ENCODE results near the gene TIAL1.
"Not testable (repeated sequence)": the region's sequence is repeated elsewhere in the genome, so short reads cannot be mapped to it uniquely, and the experiment has no call there.

TIAL1 gene

DNA sequence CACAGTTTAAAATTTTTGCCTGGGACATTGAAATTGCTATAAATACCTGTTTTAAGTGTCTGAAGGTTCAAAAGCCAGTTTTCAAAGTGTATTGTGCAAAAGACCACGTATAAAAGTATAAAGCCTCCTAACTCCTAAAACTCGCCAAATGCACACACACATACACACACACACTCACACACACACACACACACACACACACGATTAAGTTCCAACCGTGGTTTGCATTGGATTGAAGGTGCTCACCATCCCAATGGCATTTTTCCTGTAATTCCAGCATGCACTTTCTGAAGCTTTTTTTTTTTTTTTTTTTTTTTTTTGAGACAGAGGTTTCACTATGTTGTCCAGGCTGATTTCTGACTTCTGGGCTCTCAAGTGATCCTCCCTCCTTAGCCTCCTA lies 51.5 kb downstream of the TIAL1 start:
- no peak for DNase-seq

DNA sequence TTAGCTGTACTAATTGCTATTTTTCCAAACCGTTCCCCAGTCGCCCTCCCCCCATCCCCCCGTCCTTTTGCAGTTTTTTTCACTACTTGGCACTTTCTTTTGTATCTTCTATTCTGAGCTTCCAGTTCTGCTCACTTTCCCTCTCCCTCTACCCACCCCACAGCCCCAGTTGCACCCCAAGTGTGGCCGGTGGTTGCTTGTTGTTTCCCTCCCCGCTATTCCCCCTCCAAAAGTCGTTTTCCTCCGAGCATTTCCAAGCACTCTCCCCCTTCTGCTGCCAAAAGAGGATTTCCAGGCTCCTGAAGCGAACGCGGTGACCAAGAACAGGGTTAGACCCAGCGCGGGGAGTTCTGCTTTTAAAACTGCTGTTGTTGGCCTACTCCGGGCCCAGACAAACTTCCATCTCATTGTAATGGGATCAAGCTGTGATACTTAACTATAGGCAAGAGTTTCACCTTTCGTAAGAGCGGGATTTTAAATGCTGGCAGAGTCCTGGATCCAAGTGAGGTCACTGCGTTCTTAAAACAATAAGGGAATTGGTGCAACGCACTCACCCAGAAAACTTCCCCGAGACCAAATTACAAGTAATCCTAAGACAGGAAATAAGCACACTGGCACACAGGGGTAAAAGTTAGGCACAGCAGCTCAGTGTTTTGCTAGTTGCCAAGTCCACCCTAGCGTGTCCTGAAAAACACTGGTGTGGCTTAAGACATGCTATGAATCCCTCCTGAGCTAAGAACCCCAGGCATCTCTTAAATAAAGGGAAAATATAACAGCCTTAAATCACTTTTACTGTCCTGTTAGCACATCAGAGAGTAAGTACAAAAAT lies 52.7 kb downstream of the TIAL1 start:
- DNase-seq, result no peak

DNA sequence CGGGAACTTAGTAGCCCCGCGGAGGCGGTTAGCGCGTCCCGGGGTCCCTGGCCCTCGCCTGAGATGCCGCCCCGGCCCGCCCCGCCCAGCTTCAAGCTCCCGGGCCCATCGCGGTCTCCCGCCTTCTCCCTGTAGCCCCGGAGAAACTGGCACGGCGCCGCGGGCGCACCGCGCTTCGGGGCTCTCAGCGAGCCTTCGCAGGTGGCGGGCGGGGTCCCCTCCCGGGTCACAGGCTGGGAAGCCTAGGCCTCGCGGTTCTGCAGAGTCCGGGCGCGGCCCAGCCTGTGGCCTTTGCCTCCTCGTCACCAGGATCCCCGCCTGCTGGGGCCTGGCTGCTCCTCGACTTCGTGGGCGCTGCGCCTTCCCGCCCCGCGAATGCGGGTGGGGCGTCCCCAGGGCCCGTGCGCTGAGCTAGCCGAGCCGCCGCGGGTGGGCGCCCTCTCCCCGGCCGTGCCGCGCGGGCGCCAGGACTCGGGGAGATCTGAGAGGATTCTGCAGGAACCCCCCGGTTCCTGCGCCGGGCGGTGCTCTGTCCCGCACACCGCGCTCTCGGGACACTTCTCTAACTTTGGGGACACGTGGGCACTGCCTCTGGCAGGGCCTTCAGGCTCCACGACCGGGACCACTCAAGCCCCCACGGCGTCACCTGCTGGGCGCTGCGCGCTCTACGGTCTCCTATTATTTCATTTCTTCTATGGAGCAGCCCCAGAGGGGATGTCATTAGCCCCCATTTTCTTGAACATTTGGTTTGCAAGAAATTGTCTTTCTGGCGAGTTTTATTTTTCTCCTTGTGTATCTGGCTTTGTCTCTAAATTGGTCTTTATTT lies 53.6 kb downstream of the TIAL1 start:
- DNase-seq, result peak; percentile 53

DNA sequence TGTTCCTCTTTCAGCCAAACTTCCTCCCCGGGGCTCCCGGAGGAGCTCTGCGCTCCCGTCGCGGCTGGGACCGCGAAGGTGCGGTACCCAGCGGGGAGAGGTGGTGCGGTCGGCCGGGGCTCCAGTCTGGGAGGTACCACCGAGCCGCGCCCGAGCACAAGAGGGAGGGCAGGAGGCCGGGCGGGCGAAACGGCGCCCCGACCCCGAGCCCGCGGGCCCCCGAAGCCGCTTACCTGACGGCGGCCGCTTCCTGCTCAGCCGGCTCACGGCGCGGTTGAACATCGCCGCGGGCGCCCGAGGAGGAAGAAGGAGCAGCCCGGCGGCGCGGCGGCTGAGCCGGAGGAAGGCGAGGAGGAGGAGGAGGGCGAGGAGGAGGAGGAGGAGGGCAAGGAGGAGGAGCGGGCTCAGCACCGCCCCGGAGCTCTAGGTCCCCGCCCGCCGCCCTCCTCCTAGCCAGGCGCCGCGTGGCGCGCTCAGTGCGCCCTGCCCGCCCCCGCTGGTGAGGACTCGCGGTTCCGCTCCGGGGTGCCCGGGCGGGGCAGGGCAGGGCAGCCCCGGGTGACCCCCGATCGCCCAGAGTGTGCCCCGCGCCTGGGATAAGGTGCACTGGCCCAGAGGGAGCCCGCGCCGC lies 54.3 kb downstream of the TIAL1 start, which contains the start of gene RGS10:
Gene RGS10 (minus strand): TSS at position 363 of the 631 bp plus-strand sequence. CDS start 81 bp downstream, at position 282.
- DNase-seq, result peak; percentile 77

DNA sequence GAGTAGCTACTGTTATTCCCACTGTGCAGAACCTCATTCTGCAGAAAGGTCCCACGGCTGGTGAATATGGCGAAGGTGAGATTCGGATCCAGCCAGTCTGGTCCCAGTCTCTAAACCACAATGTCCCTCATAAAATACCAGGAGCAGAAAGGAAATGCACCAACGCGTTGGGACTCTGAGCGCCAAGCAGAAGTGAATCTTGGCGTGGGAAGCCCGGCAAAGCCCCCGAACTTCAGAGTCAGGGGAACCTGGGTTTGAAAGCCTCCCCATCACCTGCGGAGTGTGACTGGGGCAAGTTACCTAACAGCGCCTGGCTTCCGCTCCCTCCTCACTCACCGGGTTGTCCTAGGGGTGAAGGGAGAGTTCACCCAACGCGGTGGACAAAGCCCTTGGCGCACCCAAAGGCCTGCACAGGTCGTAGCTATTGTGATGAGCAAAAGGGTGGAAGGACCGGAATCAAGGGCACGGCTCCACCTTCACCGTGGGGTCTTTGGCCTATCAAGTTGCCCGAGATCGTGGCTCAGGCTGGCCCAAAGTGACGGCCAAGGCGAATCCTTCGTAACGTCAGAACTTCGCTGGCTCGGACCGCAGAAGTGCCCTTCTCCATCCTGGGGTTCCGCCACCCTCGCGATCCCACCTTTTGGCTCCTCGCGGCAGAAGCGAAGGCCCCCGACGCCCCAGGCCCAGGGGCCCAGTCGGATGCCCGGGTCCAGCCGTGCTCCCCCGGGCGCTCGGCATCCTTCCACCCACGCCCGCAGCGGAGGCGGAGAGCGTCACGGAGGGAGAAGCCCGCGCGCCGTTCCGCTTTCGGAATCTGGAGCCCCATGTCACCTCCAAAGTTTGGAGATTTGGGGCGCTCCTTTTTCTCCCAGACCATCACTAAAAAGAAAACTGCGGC lies 55.1 kb downstream of the TIAL1 start:
- DNase-seq, result peak; percentile 41

DNA sequence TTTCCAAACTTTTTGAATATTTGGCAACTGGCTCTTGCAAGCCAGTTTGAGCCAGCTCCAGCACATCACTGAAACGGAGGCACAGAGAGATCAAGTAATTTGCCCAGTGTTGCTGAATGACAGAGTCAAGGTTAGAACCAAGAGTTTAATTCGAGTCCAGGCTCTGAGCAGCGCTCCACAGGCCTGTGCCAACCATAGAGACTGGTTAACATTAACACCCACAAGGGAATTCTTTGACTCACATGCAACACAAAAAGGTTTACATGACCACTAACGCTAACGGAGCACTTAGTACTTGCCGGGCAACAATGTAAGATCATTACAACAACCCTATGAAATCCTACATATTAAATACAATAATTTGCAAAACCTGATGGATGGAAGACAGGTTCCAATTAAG lies 55.7 kb downstream of the TIAL1 start:
- DNase-seq, result no peak

DNA sequence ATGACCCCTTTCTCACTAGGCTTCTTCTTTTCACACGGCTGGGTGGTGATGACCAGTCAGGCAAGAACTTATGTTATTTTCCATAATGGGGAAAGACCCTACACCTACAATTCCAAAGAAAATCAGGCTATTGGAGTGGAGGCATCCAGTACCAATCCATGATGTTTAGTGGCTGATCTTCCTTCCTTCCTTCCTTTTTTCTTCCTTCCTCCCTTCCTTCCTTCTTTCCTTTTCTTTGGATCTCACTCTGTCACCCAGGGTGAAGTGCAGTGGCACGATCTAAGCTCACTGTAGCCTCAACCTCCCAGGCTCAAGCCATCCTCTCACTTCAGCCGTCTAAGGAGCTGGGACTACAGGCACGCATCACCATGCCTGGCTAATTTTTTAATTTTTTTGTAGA lies 56.7 kb downstream of the TIAL1 start:
- no peak for DNase-seq

DNA sequence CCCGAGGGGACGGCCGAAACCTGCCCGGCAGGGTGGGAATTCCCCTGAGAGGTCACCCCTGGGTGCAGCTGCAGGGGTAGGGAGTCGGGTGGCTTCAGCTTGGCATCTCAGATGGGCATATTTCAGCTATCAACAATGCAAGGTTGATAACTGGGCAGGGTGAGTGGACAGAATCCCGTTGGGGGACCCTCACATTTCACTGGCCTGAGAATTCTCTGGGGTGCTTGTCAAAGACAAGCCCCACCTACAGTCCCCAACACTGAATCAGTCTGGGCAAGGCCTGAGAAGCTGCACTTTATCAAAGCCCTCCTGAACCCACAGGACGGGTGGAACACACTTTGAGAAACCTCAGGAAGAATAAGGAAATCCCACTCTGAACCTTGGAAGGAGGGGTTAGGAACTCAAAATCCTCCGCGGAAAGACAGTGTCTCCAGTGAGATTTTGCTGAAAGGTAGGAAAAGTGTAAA lies 57.4 kb downstream of the TIAL1 start:
- DNase-seq, result no peak

DNA sequence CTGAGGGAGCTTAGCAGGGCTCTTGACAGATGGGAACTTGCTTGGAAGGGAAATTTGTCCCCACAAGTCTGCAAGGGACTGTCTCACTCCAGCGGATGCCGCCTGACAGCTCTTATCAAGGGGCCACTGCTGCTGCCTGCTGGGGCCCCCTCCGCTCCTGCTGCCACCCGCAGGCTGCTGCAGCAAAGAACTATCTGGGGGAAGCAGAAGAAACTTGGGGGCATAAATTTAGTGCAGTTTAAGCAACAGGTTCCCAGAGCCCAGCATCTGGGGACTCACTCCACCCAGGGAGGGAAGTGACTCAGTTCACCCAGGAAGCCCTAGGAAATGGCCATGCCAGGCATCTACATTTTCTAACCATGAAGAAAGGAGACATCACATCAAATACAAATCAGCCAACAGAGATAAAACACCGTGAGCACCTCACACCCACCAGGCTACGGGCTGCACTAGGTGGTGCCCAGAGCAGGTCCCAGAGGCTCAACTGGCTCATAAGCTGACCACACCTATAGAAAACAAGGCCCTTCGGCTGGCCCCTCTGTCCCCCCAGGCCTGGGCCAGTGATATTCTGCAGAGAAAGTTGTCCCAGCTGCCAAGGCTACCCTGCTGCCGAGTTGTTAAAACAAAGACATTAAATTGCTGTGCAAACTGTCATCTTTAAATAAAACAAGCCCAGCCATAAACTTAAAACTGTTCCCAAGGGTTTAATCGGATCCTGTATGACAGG lies 58.0 kb downstream of the TIAL1 start:
- peak; percentile 18 for DNase-seq

DNA sequence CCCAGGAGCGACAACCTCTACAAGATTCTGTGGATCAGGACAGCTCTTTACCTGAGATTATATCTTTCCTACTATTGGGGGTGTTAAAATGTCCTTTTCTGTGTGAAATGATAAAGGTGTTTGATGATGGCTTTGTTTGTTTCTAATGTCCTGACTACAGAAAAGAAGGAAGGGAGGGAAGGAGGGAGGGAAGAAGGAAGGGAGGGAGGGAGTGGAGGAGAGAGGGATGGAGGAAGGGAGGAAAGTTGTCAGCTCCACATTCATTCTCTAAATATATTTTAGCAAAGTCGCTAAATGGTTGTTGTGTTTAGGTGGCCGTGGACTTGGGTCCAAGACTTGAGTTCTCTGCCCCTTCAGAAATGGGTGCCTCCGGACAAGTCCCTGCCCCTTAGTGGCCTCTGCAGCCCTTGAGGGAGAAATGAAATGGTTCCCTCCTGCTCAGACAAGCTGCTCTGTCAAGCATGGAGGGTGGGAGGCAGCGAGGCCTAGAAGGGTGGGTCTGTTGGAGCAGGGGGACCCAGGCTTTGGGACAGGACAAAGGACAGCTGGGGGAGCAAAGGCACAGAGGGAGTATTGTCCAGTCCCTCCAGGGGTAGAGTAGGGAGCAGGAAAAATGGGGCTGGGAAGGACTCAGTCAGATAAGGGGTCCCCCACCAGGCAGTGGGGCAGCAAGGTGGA lies 58.7 kb downstream of the TIAL1 start:
- DNase-seq, result no peak

DNA sequence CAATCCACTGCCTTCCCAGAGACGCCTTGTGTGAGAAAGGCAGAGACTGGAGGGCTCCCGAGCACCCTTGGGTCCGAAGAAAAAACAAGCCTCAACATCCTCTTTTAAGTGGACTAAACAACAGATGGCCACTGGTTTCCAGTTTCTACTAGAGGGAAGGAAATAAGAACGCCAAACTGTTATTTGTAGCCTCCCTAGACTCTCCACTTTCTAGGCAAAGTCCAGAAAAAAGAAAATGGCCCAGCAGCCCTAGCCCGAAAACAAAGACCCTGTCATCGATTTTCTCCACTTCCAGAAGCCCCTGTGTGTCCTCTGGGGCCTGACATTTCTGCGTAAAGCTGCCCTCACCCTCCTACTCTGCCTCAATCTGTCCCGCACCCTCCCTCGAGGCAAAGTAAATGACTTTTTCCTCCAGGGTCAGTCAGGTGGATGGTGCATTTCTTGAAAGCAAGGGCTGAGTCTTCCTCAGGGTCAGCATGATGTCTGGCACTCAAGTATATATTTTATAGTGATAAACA lies 60.2 kb downstream of the TIAL1 start:
- no peak for DNase-seq

DNA sequence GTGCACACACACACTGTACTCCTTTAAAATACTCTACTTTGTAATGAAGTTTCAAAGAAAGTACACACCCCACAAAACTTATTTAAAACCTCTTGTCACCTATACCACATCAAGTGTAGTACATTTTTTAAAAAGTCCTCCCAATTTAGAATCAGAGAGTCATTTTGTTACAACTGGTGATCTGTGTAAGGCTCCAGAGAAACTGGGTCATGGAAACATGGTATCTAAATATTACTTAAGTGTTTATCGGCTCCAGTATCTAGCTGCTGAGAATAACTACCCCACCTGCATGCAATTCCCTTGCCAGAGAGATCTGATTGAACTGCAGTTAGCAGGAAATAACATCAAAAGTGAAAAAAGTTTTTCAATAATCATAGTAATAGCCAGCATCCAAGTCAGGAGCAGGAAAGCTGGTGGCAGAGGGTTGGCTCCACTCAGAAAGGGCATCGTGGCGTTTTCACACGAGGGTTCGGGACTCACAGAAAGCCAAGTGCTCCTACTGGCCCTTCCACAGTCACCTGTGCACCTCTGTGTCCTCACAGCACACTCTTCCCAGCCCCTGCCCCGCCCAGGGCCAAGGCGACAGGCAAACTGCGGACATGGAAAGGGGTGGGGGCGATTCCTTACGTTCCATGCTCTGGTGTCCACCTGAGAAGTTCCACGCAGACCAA lies 60.8 kb downstream of the TIAL1 start:
- no peak for DNase-seq

DNA sequence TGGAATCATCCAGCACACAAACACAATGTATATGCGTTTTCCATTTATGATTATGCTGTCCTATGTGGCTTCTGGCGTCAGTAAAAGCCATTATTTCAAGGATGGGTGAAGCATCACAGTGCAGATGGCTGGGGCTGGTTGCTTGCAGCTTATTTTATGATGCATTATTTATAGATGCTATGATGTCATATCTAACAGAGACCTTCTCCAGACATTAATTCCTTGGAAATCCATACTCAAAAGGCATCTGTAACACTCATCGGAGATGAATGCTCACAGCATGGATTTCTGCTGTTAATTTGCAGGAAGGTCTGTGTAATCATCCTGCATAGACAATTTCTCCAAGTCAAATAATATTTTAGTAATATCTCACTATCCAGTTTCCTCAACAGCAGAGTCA lies 61.5 kb downstream of the TIAL1 start:
- DNase-seq, result no peak

DNA sequence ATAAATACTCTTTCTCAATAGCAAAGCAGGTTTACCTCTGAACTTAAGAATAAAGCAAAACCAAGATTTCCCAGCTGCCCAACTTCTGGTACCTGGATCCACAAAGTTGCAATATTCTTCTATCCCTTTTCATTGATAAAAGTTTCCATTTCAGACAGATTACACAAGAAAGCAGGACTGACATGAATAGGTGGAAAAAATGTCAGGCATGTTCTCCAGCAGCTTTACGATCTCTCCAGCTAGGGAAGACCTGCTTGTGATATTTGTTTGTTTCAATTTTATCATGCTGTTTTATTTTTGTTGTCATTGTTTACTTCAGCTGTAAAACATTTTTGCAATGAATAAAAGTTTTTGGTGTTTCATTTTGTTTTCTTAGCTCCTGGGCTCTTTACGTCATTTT lies 63.3 kb downstream of the TIAL1 start:
- no peak for DNase-seq

DNA sequence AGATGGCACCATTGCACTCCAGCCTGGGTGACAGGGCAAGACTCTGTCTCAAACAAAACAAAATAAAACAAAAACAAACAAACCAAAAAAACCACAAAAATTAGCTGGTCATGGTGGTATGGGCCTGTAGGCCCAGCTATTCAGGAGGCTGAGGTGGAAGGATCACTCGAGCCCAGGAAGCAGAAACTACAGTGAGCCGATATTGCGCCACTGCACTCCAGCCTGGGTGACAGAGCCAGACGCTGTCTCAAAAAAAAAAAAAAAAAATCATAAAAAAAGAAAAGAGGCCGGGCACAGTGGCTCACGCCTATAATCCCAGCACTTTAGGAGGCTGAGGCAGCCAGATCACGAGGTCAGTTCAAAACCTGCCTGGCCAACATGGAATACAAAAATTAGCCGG lies 64.0 kb downstream of the TIAL1 start:
- DNase-seq, result not testable (repeated sequence)

DNA sequence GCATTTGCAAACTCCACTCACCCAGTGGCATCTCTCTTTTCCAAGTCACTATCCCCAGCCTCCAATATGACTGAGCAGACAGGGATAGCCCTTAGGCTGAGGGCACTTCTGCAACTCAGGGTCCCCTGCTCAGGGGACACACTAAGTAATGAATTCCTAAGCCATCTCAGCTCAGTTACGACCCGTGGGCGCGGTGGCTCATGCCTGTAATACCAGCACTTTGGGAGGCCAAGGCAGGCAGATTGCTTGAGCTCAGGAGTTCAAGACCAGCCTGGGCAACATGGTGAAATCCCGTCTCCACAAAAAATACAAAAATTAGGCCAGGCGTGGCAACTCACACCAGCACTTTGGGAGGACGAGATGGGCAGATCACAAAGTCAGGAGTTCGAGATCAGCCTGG lies 64.5 kb downstream of the TIAL1 start:
- DNase-seq, result not testable (repeated sequence)

DNA sequence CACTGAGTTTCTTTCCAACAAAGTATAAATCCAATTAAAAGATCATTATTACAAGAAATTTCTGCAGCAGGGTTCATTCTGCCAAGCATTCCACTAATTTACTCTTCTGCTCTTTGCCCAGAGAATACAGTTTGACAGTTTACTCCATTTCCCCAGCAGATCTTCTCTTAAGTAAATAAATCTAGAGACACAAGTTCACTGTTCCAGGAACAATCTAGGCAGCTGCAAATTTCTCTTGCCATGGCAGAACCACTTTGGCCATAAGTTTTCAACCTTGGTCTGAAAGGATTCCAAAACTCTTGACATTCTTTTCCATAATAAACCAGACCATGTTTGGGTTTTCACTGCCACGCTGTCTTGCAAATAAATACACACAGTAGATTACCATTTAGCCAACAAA lies 65.7 kb downstream of the TIAL1 start:
- no peak for DNase-seq

DNA sequence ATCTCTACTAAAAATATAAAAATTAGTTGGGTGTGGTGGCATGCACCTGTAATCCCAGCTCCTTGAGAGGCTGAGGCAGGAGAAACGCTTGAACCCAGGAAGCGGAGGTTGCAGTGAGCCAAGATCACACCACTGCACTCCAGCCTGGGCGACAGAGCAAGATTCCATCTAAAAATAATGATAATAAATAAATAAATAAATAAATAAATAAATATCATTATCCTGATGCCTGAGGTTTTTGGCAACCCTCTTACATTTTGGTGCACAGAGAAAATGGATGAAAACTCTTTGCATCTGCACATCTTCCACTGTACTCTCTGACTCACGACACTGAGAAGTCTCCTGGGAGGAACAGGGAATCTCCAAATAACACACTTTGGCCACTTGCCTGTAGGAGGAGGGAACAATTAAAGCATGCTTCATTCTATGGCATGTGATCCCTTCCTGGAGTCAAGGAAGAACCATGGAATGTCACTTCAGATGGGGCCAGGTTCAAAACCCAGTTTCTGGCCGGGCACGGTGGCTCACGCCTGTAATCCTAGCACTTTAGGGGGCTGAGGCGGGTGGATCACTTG lies 68.0 kb downstream of the TIAL1 start:
- DNase-seq, result not testable (repeated sequence)

Measured in activated effector memory CD4-positive, alpha-beta T cell treated with Interleukin-2 at 50 U/mL for 16 hours (primary cell).